Measurements from ENCODE around the gene ZIC4. TPM values are rescaled to one million over a fixed set of nuclear protein-coding genes. Genes with fewer than 3 reads are reported as not detected.

The ZIC4 gene
- total RNA-seq, 5 donors from 2014 or later (not counting 1 experiment from before 2014, with no cell fraction given) = not detected

GRCh38 chr3:147397155-147397874 lies 9.0 kb downstream of the ZIC4 start:
- DNase-seq = no peak
- POLR2A ChIA-PET = no interaction called here
- peaks cover 3% of the 10 kb centered on the region for H3K36me3 Mint-ChIP-seq
- no peaks in the 10 kb centered on the region for H3K4me1 ChIP-seq (ENCODE audit: control insufficient read depth in 1 of 2, extremely low read depth in 1 of 2, insufficient read depth in 2 of 2, low read length in 2 of 2)
- H3K27me3 ChIP-seq (replicated peaks in 1 of 2; ENCODE audit: control insufficient read depth in 2 of 2, extremely low read depth in 1 of 2, insufficient read depth in 2 of 2, low read length in 1 of 2) = peaks cover 28 to 58% of the 10 kb centered on the region in 2 experiments
- peaks cover 0 to 5% (median 2%) of the 10 kb centered on the region in 3 donors for H3K9me3 Mint-ChIP-seq
- no peaks in the 10 kb centered on the region for H3K36me3 ChIP-seq (ENCODE audit: control insufficient read depth in 2 of 2, extremely low read depth in 1 of 2, insufficient read depth in 1 of 2, low read length in 1 of 2)
- H3K4me3 Mint-ChIP-seq = no peak overlapping the region
- H3K4me1 Mint-ChIP-seq = peaks cover 0 to 3% (median 2%) of the 10 kb centered on the region in 3 donors
- H3K27me3 Mint-ChIP-seq = peaks cover 53 to 76% of the 10 kb centered on the region in 2 donors
- no peak overlapping the region for H3K4me3 ChIP-seq (ENCODE audit: control insufficient read depth in 1 of 2, extremely low read depth in 1 of 2, low read length in 1 of 2)
- CTCF ChIA-PET = no interaction called here
- H3K9me3 ChIP-seq = no peaks in the 10 kb centered on the region
- 22% methylated on average over 33 of the region's 34 CpGs for WGBS (ENCODE audit: insufficient coverage)
- no peak overlapping the region for H3K27ac ChIP-seq (ENCODE audit: low read length)
- peak overlapping the region in 1 of 2 donors; percentile 55 for H3K27ac Mint-ChIP-seq
- ATAC-seq (replicated peaks in 1 of 4) = no peak

DNA sequence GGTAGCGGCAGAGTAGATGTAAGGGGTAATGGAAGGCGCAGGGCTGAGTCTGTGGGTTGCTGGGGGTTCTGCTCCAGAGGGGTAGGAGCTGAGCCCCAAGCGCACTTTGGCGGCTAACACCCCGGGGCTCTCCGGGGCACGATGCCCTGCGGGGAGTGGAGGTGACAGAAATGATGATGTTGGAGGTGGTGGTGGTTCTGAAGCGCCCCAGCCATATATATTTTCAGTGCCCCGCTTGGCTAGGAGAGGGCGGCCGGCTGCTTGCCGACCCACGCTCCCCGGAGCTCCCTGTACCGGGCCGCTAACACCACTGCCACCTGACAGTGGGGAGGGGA lies 9.7 kb downstream of the ZIC4 start:
- CTCF ChIA-PET = no interaction called here
- Mint-ChIP-seq H3K27ac (no peak overlapping the region), H3K27me3 (peaks cover 53 to 78% of the 10 kb centered on the region in 2 donors), H3K36me3 (peaks cover 3% of the 10 kb centered on the region), H3K4me3 (no peak overlapping the region), H3K9me3 (peaks cover 0 to 5% (median 2%) of the 10 kb centered on the region in 3 donors), H3K4me1 (peaks cover 0 to 3% (median 2%) of the 10 kb centered on the region in 3 donors)
- Histone ChIP-seq H3K27me3 (replicated peaks in 1 of 2; ENCODE audit: control insufficient read depth in 2 of 2, extremely low read depth in 1 of 2, insufficient read depth in 2 of 2, low read length in 1 of 2) (peaks cover 24 to 65% of the 10 kb centered on the region in 2 experiments), H3K27ac (ENCODE audit: low read length) (no peak overlapping the region), H3K4me3 (ENCODE audit: control insufficient read depth in 1 of 2, extremely low read depth in 1 of 2, low read length in 1 of 2) (no peak overlapping the region), H3K4me1 (ENCODE audit: control insufficient read depth in 1 of 2, extremely low read depth in 1 of 2, insufficient read depth in 2 of 2, low read length in 2 of 2) (no peaks in the 10 kb centered on the region), H3K36me3 (ENCODE audit: control insufficient read depth in 2 of 2, extremely low read depth in 1 of 2, insufficient read depth in 1 of 2, low read length in 1 of 2) (no peaks in the 10 kb centered on the region), H3K9me3 (no peaks in the 10 kb centered on the region)
- POLR2A ChIA-PET = no interaction called here
- ATAC-seq (replicated peaks in 1 of 4) = no peak
- 19% methylated on average over 4 of the region's 17 CpGs for WGBS (ENCODE audit: insufficient coverage)
- DNase-seq = no peak

GRCh38 chr3:147395899-147396711 lies 10.2 kb downstream of the ZIC4 start:
- H3K27ac ChIP-seq (ENCODE audit: low read length) = no peak overlapping the region
- no peak overlapping the region for H3K4me3 ChIP-seq (ENCODE audit: control insufficient read depth in 1 of 2, extremely low read depth in 1 of 2, low read length in 1 of 2)
- ATAC-seq (replicated peaks in 1 of 4) (no peak), DNase-seq (no peak)
- Mint-ChIP-seq H3K27me3 (peaks cover 55 to 82% of the 10 kb centered on the region in 2 donors), H3K4me1 (peaks cover 0 to 3% (median 2%) of the 10 kb centered on the region in 3 donors), H3K9me3 (peaks cover 0 to 5% (median 2%) of the 10 kb centered on the region in 3 donors), H3K4me3 (no peak overlapping the region), H3K36me3 (peaks cover 3% of the 10 kb centered on the region), H3K27ac (no peak overlapping the region)
- WGBS (ENCODE audit: insufficient coverage) = 17% methylated on average over 62 of the region's 65 CpGs
- POLR2A ChIA-PET = no interaction called here
- CTCF ChIA-PET = no interaction called here
- H3K27me3 ChIP-seq (replicated peaks in 1 of 2; ENCODE audit: control insufficient read depth in 2 of 2, extremely low read depth in 1 of 2, insufficient read depth in 2 of 2, low read length in 1 of 2) = peaks cover 23 to 69% of the 10 kb centered on the region in 2 experiments
- no peaks in the 10 kb centered on the region for H3K36me3 ChIP-seq (ENCODE audit: control insufficient read depth in 2 of 2, extremely low read depth in 1 of 2, insufficient read depth in 1 of 2, low read length in 1 of 2)
- H3K4me1 ChIP-seq (ENCODE audit: control insufficient read depth in 1 of 2, extremely low read depth in 1 of 2, insufficient read depth in 2 of 2, low read length in 2 of 2) = no peaks in the 10 kb centered on the region
- H3K9me3 ChIP-seq = no peaks in the 10 kb centered on the region

DNA sequence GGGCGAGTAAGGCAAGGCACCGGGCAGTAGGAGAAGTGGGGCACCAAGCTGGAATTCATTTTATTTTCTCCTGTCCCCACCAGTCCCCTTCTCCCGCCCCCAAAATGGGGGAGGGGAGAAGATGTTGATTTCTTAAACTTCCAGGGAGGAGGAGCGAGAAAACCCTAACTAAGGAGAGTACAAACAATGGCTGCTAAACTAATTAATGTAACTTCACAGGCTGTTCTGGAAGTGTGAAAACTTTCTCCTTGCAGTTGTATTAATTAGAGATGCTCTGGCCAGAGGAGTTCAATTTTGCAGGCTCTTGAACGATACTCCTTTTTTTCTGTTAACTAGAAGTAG lies 11.5 kb downstream of the ZIC4 start:
- DNase-seq (no peak), ATAC-seq (replicated peaks in 1 of 4) (no peak)
- Mint-ChIP-seq H3K27ac (no peak overlapping the region), H3K9me3 (peaks cover 0 to 2% (median 0%) of the 10 kb centered on the region in 3 donors), H3K4me1 (peaks cover 0 to 3% (median 2%) of the 10 kb centered on the region in 3 donors), H3K27me3 (peaks cover 52 to 83% of the 10 kb centered on the region in 2 donors), H3K4me3 (no peak overlapping the region), H3K36me3 (peaks cover 3% of the 10 kb centered on the region)
- Histone ChIP-seq H3K4me3 (ENCODE audit: control insufficient read depth in 1 of 2, extremely low read depth in 1 of 2, low read length in 1 of 2) (no peak overlapping the region), H3K27ac (ENCODE audit: low read length) (no peak overlapping the region), H3K4me1 (ENCODE audit: control insufficient read depth in 1 of 2, extremely low read depth in 1 of 2, insufficient read depth in 2 of 2, low read length in 2 of 2) (no peaks in the 10 kb centered on the region), H3K27me3 (replicated peaks in 1 of 2; ENCODE audit: control insufficient read depth in 2 of 2, extremely low read depth in 1 of 2, insufficient read depth in 2 of 2, low read length in 1 of 2) (peaks cover 22 to 81% of the 10 kb centered on the region in 2 experiments), H3K9me3 (no peaks in the 10 kb centered on the region), H3K36me3 (ENCODE audit: control insufficient read depth in 2 of 2, extremely low read depth in 1 of 2, insufficient read depth in 1 of 2, low read length in 1 of 2) (no peaks in the 10 kb centered on the region)
- no CpG with 5 or more reads among the region's 5 CpGs for WGBS (ENCODE audit: insufficient coverage)
- ChIA-PET CTCF (no interaction called here), POLR2A (no interaction called here)

DNA sequence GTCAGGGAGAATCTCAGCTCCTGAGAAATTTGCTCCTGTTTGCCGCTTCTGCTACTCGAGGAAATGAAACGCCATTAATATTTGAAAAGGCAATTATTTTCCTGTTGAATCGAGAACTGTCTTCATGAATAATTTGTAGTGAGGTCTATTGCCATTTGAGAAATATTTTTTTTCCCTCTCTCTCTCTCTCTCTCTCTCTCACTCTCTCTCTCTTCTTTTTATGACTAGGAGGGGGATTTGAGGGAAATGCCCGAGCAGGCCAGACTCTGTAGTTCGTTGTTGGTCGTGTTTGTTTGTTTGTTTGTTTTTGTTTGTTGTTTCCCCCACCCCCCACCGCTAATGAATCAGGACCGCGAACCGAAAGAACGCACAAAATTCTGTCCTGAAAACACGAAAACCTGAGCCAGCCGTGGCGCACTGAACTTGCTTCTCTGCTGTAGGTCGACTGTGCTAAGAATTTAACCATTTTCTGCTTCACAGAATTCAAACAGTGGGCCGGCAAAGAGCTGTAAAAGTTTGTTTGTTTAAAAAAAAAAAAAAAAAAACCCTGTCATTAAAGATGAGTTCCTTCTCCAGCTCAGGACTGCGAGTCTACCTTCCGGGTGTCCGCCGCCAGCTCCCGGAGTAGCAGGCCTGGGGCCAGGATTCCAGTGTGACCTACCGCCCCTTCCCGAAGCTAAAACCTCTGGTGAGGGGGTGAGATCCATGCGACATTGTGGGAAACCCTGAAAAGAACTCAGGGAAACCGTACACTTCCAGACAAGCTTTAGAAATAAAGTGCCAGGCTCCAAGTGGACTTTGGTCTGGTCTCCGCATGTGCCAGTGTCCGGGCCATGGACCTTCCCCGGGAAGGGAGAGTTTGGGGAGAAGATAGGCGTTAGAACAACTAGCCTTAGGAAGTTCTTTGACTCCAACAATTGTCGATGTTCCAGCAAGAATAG lies 12.1 kb downstream of the ZIC4 start:
- ChIA-PET CTCF (no interaction called here), POLR2A (no interaction called here)
- H3K27ac ChIP-seq (ENCODE audit: low read length) = no peak overlapping the region
- no peak overlapping the region for H3K4me3 ChIP-seq (ENCODE audit: control insufficient read depth in 1 of 2, extremely low read depth in 1 of 2, low read length in 1 of 2)
- H3K4me1 Mint-ChIP-seq = peaks cover 0 to 3% (median 2%) of the 10 kb centered on the region in 3 donors
- no peaks in the 10 kb centered on the region for H3K36me3 ChIP-seq (ENCODE audit: control insufficient read depth in 2 of 2, extremely low read depth in 1 of 2, insufficient read depth in 1 of 2, low read length in 1 of 2)
- H3K27ac Mint-ChIP-seq = no peak overlapping the region
- no peaks in the 10 kb centered on the region for H3K4me1 ChIP-seq (ENCODE audit: control insufficient read depth in 1 of 2, extremely low read depth in 1 of 2, insufficient read depth in 2 of 2, low read length in 2 of 2)
- ATAC-seq (replicated peaks in 1 of 4) (no peak), DNase-seq (no peak)
- H3K9me3 ChIP-seq = no peaks in the 10 kb centered on the region
- 19% methylated on average over 15 of the region's 31 CpGs for WGBS (ENCODE audit: insufficient coverage)
- peaks cover 0 to 2% (median under 1%) of the 10 kb centered on the region in 3 donors for H3K9me3 Mint-ChIP-seq
- H3K4me3 Mint-ChIP-seq = peak overlapping the region in 1 of 3 donors; percentile 8
- H3K27me3 Mint-ChIP-seq = peaks cover 52 to 83% of the 10 kb centered on the region in 2 donors
- peaks cover 3% of the 10 kb centered on the region for H3K36me3 Mint-ChIP-seq
- peaks cover 25 to 87% of the 10 kb centered on the region in 2 experiments for H3K27me3 ChIP-seq (replicated peaks in 1 of 2; ENCODE audit: control insufficient read depth in 2 of 2, extremely low read depth in 1 of 2, insufficient read depth in 2 of 2, low read length in 1 of 2)

Data from T-cell (primary cell).